Astrocyte (in vitro differentiated cells and primary cell): Measurements from ENCODE around the gene MICALL2.
"Not testable (repeated sequence)": the region's sequence is repeated elsewhere in the genome, so short reads cannot be mapped to it uniquely, and the experiment has no call there.

ENCODE experiments used
- EZH2 ChIP-seq: IDR thresholded peaks from 2 replicates; pipeline ENCODE4 v1.6.1; 2012; ENCODE audit warnings: mild to moderate bottlenecking, low read length, inconsistent platforms; ENCODE audit not compliant: insufficient read depth
- TF ChIP-seq, protein P1 (sequence below): IDR thresholded peaks from 2 replicates; pipeline ENCODE4 v1.5.1; 2011; ENCODE audit warnings: low read depth, mild to moderate bottlenecking, inconsistent platforms, low read length, moderate library complexity; ENCODE audit not compliant: insufficient read depth

GRCh38 chr7:1446026-1446425 is 13.2 kb downstream of the MICALL2 start:
- TF ChIP-seq, protein P1, sequence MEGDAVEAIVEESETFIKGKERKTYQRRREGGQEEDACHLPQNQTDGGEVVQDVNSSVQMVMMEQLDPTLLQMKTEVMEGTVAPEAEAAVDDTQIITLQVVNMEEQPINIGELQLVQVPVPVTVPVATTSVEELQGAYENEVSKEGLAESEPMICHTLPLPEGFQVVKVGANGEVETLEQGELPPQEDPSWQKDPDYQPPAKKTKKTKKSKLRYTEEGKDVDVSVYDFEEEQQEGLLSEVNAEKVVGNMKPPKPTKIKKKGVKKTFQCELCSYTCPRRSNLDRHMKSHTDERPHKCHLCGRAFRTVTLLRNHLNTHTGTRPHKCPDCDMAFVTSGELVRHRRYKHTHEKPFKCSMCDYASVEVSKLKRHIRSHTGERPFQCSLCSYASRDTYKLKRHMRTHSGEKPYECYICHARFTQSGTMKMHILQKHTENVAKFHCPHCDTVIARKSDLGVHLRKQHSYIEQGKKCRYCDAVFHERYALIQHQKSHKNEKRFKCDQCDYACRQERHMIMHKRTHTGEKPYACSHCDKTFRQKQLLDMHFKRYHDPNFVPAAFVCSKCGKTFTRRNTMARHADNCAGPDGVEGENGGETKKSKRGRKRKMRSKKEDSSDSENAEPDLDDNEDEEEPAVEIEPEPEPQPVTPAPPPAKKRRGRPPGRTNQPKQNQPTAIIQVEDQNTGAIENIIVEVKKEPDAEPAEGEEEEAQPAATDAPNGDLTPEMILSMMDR, result not testable (repeated sequence)
- not testable (repeated sequence) for TF ChIP-seq EZH2
